Memory B cell (primary cell): ENCODE data around the gene USP17L20.
"Not testable (repeated sequence)": the region's sequence is repeated elsewhere in the genome, so short reads cannot be mapped to it uniquely, and the experiment has no call there.

Experiments used
- ATAC-seq: fragments of 150-1000 bp; cut with Tn5 transposase; 2 replicates; pipeline ENCODE4 v1.10.0; 2021; ENCODE audit warnings: low read depth, mild to moderate bottlenecking, moderate library complexity
- DNase-seq, 2 donors: peaks; one replicate each; pipeline ENCODE4 v3.0.0; 2022; ENCODE audit warnings: low spot score in 2 of 2
- H3K27ac Mint-ChIP-seq: one replicate; pipeline ENCODE4 v1.8.0; 2022; ENCODE audit warnings: mild to moderate bottlenecking, moderate library complexity, mixed read lengths
- H3K27me3 Mint-ChIP-seq: one replicate; pipeline ENCODE4 v1.8.0; 2022; ENCODE audit warnings: mixed read lengths
- H3K36me3 Mint-ChIP-seq: one replicate; pipeline ENCODE4 v1.8.0; 2022; ENCODE audit warnings: mild to moderate bottlenecking, mixed read lengths
- H3K4me1 Mint-ChIP-seq: one replicate; pipeline ENCODE4 v1.8.0; 2022; ENCODE audit warnings: mixed read lengths
- H3K4me3 Mint-ChIP-seq: one replicate; pipeline ENCODE4 v1.8.0; 2022; ENCODE audit warnings: mild to moderate bottlenecking, moderate library complexity, mixed read lengths
- H3K9me3 Mint-ChIP-seq: one replicate; pipeline ENCODE4 v1.8.0; 2022; ENCODE audit warnings: mixed read lengths

Gene USP17L20, protein sequence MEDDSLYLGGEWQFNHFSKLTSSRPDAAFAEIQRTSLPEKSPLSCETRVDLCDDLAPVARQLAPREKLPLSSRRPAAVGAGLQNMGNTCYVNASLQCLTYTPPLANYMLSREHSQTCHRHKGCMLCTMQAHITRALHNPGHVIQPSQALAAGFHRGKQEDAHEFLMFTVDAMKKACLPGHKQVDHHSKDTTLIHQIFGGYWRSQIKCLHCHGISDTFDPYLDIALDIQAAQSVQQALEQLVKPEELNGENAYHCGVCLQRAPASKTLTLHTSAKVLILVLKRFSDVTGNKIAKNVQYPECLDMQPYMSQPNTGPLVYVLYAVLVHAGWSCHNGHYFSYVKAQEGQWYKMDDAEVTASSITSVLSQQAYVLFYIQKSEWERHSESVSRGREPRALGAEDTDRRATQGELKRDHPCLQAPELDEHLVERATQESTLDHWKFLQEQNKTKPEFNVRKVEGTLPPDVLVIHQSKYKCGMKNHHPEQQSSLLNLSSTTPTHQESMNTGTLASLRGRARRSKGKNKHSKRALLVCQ

DNA sequence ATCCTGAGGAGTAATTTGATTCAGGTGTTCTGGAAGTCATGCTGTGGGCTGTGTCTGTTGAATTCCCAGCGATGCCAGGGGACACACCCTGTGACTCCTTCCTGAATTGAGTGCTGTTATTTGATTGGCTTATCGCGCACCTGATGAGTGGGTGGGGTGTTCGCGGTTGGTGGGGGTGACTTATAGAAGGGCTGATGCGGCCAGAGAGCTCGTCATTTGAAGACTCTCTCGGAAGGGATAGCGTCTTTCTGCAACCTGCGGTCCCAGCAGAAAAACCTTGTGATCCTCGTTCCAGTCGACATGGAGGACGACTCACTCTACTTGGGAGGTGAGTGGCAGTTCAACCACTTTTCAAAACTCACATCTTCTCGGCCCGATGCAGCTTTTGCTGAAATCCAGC, at the start of gene USP17L20:
Gene USP17L20, plus strand, starts transcription at position 301 of the 400 bp plus-strand sequence. Its CDS starts 0 bp downstream, at position 301.
- H3K36me3 Mint-ChIP-seq, H3K27me3 Mint-ChIP-seq, H3K9me3 Mint-ChIP-seq, H3K4me1 Mint-ChIP-seq, DNase-seq, ATAC-seq, H3K4me3 Mint-ChIP-seq, H3K27ac Mint-ChIP-seq: not testable (repeated sequence)

DNA sequence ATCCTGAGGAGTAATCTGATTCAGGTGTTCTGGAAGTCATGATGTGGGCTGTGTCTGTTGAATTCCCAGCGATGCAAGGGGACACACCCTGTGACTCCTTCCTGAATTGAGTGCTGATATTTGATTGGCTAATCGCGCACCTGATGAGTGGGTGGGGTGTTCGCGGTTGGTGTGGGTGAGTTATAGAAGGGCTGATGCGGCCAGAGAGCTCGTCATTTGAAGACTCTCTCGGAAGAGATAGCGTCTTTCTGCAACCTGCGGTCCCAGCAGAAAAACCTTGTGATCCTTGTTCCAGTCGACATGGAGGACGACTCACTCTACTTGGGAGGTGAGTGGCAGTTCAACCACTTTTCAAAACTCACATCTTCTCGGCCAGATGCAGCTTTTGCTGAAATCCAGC, 47.6 kb upstream of the USP17L20 start, which contains the start of gene USP17L10:
Gene USP17L10, plus strand, starts transcription at position 301 of the 400 bp plus-strand sequence. Its CDS starts 0 bp downstream, at position 301.
- H3K36me3 Mint-ChIP-seq, H3K27me3 Mint-ChIP-seq, H3K9me3 Mint-ChIP-seq, DNase-seq, H3K27ac Mint-ChIP-seq, ATAC-seq, H3K4me3 Mint-ChIP-seq, H3K4me1 Mint-ChIP-seq: not testable (repeated sequence)

DNA sequence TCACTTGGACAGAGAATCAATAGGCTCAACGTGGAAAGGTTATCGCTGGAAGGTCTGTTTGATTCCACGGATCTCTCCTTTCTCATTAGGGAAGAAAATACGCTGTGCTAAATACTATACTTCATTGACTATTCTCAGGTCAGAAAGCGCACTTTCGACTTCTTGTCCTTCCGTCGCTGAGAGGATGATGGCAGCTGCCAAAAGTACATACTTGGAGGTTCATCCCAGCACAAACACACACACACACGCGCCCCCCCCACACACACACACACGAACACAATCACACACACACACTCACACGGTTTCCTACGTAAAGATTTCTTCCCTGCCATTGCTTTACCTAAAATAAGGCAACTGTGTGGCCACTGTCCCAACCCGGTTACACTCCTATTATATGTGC, 43.2 kb upstream of the USP17L20 start:
- not testable (repeated sequence) for H3K4me1 Mint-ChIP-seq, H3K27me3 Mint-ChIP-seq, H3K9me3 Mint-ChIP-seq, H3K27ac Mint-ChIP-seq, H3K4me3 Mint-ChIP-seq, H3K36me3 Mint-ChIP-seq, DNase-seq, ATAC-seq

DNA sequence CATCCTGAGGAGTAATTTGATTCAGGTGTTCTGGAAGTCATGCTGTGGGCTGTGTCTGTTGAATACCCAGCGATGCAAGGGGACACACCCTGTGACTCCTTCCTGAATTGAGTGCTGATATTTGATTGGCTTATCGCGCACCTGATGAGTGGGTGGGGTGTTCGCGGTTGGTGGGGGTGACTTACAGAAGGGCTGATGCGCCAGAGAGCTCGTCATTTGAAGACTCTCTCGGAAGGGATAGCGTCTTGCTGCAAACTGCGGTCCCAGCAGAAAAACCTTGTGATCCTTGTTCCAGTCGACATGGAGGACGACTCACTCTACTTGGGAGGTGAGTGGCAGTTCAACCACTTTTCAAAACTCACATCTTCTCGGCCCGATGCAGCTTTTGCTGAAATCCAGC, 42.8 kb upstream of the USP17L20 start, which contains the start of gene USP17L11:
Gene USP17L11, plus strand, starts transcription at position 301 of the 400 bp plus-strand sequence. Its CDS starts 0 bp downstream, at position 301.
- H3K27me3 Mint-ChIP-seq, H3K4me1 Mint-ChIP-seq, H3K9me3 Mint-ChIP-seq, DNase-seq, H3K27ac Mint-ChIP-seq, H3K4me3 Mint-ChIP-seq, ATAC-seq, H3K36me3 Mint-ChIP-seq: not testable (repeated sequence)

DNA sequence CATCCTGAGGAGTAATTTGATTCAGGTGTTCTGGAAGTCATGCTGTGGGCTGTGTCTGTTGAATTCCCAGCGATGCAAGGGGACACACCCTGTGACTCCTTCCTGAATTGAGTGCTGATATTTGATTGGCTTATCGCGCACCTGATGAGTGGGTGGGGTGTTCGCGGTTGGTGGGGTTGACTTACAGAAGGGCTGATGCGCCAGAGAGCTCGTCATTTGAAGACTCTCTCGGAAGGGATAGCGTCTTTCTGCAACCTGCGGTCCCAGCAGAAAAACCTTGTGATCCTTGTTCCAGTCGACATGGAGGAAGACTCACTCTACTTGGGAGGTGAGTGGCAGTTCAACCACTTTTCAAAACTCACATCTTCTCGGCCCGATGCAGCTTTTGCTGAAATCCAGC, 38.1 kb upstream of the USP17L20 start, which contains the start of gene USP17L12:
Gene USP17L12, plus strand, starts transcription at position 301 of the 400 bp plus-strand sequence. Its CDS starts 0 bp downstream, at position 301.
- not testable (repeated sequence) for ATAC-seq, H3K9me3 Mint-ChIP-seq, H3K4me3 Mint-ChIP-seq, H3K36me3 Mint-ChIP-seq, H3K27me3 Mint-ChIP-seq, H3K4me1 Mint-ChIP-seq, H3K27ac Mint-ChIP-seq, DNase-seq

DNA sequence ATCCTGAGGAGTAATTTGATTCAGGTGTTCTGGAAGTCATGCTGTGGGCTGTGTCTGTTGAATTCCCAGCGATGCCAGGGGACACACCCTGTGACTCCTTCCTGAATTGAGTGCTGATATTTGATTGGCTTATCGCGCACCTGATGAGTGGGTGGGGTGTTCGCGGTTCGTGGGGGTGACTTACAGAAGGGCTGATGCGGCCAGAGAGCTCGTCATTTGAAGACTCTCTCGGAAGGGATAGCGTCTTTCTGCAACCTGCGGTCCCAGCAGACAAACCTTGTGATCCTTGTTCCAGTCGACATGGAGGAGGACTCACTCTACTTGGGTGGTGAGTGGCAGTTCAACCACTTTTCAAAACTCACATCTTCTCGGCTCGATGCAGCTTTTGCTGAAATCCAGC, 33.3 kb upstream of the USP17L20 start, which contains the start of gene USP17L13:
Gene USP17L13, plus strand, starts transcription at position 301 of the 400 bp plus-strand sequence. Its CDS starts 0 bp downstream, at position 301.
- not testable (repeated sequence) for H3K27ac Mint-ChIP-seq, ATAC-seq, H3K4me3 Mint-ChIP-seq, H3K4me1 Mint-ChIP-seq, H3K27me3 Mint-ChIP-seq, DNase-seq, H3K9me3 Mint-ChIP-seq, H3K36me3 Mint-ChIP-seq

DNA sequence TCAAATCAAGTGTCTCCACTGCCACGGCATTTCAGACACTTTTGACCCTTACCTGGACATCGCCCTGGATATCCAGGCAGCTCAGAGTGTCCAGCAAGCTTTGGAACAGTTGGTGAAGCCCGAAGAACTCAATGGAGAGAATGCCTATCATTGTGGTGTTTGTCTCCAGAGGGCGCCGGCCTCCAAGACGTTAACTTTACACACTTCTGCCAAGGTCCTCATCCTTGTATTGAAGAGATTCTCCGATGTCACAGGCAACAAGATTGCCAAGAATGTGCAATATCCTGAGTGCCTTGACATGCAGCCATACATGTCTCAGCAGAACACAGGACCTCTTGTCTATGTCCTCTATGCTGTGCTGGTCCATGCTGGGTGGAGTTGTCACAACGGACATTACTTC, 27.7 kb upstream of the USP17L20 start:
- not testable (repeated sequence) for H3K9me3 Mint-ChIP-seq, DNase-seq, H3K27ac Mint-ChIP-seq, H3K4me1 Mint-ChIP-seq, ATAC-seq, H3K4me3 Mint-ChIP-seq, H3K36me3 Mint-ChIP-seq, H3K27me3 Mint-ChIP-seq

DNA sequence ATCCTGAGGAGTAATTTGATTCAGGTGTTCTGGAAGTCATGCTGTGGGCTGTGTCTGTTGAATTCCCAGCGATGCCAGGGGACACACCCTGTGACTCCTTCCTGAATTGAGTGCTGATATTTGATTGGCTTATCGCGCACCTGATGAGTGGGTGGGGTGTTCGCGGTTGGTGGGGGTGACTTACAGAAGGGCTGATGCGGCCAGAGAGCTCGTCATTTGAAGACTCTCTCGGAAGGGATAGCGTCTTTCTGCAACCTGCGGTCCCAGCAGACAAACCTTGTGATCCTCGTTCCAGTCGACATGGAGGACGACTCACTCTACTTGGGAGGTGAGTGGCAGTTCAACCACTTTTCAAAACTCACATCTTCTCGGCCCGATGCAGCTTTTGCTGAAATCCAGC, 23.8 kb upstream of the USP17L20 start, which contains the start of gene USP17L15:
Gene USP17L15, plus strand, starts transcription at position 301 of the 400 bp plus-strand sequence. Its CDS starts 0 bp downstream, at position 301.
- H3K27ac Mint-ChIP-seq, DNase-seq, H3K4me1 Mint-ChIP-seq, H3K4me3 Mint-ChIP-seq, H3K36me3 Mint-ChIP-seq, ATAC-seq, H3K9me3 Mint-ChIP-seq, H3K27me3 Mint-ChIP-seq: not testable (repeated sequence)

DNA sequence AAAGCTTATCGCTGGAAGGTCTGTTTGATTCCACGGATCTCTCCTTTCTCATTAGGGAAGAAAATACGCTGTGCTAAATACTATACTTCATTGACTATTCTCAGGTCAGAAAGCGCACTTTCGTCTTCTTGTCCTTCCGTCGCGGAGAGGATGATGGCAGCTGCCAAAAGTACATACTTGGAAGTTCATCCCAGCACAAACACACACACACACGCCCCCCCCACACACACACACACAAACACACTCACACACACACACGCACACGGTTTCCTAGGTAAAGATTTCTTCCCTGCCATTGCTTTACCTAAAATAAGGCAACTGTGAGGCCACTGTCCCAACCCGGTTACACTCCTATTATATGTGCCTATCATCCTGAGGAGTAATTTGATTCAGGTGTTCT, 19.5 kb upstream of the USP17L20 start:
- H3K27ac Mint-ChIP-seq, H3K9me3 Mint-ChIP-seq, H3K4me3 Mint-ChIP-seq, H3K4me1 Mint-ChIP-seq, DNase-seq, H3K36me3 Mint-ChIP-seq, H3K27me3 Mint-ChIP-seq, ATAC-seq: not testable (repeated sequence)

DNA sequence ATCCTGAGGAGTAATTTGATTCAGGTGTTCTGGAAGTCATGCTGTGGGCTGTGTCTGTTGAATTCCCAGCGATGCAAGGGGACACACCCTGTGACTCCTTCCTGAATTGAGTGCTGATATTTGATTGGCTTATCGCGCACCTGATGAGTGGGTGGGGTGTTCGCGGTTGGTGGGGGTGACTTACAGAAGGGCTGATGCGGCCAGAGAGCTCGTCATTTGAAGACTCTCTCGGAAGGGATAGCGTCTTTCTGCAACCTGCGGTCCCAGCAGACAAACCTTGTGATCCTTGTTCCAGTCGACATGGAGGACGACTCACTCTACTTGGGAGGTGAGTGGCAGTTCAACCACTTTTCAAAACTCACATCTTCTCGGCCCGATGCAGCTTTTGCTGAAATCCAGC, 14.3 kb upstream of the USP17L20 start, which contains the start of gene USP17L17:
Gene USP17L17, plus strand, starts transcription at position 301 of the 400 bp plus-strand sequence. Its CDS starts 0 bp downstream, at position 301.
- H3K27ac Mint-ChIP-seq, H3K4me3 Mint-ChIP-seq, H3K9me3 Mint-ChIP-seq, DNase-seq, H3K36me3 Mint-ChIP-seq, H3K4me1 Mint-ChIP-seq, ATAC-seq, H3K27me3 Mint-ChIP-seq: not testable (repeated sequence)

DNA sequence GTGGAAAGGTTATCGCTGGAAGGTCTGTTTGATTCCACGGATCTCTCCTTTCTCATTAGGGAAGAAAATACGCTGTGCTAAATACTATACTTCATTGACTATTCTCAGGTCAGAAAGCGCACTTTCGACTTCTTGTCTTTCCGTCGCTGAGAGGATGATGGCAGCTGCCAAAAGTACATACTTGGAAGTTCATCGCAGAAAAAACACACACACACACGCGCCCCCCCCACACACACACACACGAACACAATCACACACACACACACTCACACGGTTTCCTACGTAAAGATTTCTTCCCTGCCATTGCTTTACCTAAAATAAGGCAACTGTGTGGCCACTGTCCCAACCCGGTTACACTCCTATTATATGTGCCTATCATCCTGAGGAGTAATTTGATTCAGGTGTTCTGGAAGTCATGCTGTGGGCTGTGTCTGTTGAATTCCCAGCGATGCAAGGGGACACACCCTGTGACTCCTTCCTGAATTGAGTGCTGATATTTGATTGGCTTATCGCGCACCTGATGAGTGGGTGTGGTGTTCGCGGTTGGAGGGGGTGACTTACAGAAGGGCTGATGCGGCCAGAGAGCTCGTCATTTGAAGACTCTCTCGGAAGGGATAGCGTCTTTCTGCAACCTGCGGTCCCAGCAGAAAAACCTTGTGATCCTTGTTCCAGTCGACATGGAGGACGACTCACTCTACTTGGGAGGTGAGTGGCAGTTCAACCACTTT, 9.8 kb upstream of the USP17L20 start, which contains the start of gene USP17L18:
Gene USP17L18, plus strand, starts transcription at position 678 of the 728 bp plus-strand sequence. Its CDS starts 0 bp downstream, at position 678.
- not testable (repeated sequence) for H3K4me1 Mint-ChIP-seq, H3K27ac Mint-ChIP-seq, H3K27me3 Mint-ChIP-seq, H3K4me3 Mint-ChIP-seq, H3K36me3 Mint-ChIP-seq, DNase-seq, ATAC-seq, H3K9me3 Mint-ChIP-seq

DNA sequence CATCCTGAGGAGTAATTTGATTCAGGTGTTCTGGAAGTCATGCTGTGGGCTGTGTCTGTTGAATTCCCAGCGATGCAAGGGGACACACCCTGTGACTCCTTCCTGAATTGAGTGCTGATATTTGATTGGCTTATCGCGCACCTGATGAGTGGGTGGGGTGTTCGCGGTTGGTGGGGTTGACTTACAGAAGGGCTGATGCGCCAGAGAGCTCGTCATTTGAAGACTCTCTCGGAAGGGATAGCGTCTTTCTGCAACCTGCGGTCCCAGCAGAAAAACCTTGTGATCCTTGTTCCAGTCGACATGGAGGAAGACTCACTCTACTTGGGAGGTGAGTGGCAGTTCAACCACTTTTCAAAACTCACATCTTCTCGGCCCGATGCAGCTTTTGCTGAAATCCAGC, 4.8 kb upstream of the USP17L20 start, which contains the start of gene USP17L19:
Gene USP17L19, plus strand, starts transcription at position 301 of the 400 bp plus-strand sequence. Its CDS starts 0 bp downstream, at position 301.
- not testable (repeated sequence) for H3K9me3 Mint-ChIP-seq, ATAC-seq, H3K27ac Mint-ChIP-seq, H3K27me3 Mint-ChIP-seq, H3K4me1 Mint-ChIP-seq, DNase-seq, H3K36me3 Mint-ChIP-seq, H3K4me3 Mint-ChIP-seq

DNA sequence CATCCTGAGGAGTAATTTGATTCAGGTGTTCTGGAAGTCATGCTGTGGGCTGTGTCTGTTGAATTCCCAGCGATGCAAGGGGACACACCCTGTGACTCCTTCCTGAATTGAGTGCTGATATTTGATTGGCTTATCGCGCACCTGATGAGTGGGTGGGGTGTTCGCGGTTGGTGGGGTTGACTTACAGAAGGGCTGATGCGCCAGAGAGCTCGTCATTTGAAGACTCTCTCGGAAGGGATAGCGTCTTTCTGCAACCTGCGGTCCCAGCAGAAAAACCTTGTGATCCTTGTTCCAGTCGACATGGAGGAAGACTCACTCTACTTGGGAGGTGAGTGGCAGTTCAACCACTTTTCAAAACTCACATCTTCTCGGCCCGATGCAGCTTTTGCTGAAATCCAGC, 4.6 kb downstream of the USP17L20 start, which contains the start of gene USP17L21:
Gene USP17L21, plus strand, starts transcription at position 301 of the 400 bp plus-strand sequence. Its CDS starts 0 bp downstream, at position 301.
- not testable (repeated sequence) for DNase-seq, H3K4me3 Mint-ChIP-seq, H3K36me3 Mint-ChIP-seq, H3K27ac Mint-ChIP-seq, H3K9me3 Mint-ChIP-seq, H3K4me1 Mint-ChIP-seq, ATAC-seq, H3K27me3 Mint-ChIP-seq
